ENCODE results near the gene TPSD1. TPM values are rescaled to one million over a fixed set of nuclear protein-coding genes. Genes with fewer than 3 reads are reported as not detected.

TPSD1 gene
- total and polyA plus RNA-seq, 9 of the 15 experiments (the other 6 are each of a cell fraction or from before 2014, with no cell fraction given) = not detected

DNA sequence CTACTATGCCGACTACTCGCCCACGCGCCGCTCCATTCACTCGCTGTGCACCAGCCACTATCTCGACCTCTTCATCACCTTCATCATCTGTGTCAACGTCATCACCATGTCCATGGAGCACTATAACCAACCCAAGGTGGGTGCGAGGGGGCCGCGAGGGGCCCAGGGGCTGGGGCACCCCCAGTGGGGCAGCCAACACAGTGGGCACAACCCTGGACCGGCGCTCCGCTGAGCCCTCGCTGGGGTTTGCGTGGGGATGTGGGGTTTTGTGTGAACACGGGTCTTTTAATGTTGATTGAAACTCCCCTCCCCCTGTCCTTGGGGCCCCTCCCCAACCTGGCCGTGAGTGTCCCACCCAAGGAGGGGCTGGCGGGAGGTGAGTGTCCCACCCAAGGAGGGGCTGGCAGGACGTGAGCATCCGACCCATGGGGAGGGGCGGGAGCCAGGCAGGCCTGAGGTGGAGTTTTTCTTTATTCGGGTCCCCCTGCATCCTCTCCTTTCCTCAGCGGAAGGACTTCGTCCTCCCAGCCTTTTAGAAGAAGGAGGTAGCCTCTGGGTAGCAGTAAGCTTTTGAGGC, 42.0 kb upstream of the TPSD1 start:
- H3K79me2 ChIP-seq (ENCODE audit: control insufficient read depth, insufficient read depth, low read length) = no peaks in the 10 kb centered on the region
- in situ Hi-C loops (cut with MboI) (no loop called here), intact Hi-C loops (cut with micrococcal nuclease) (no loop called here)
- WGBS (ENCODE audit: insufficient coverage, low coverage, missing lambda C conversion rate) = 2% methylated on average over 15 of the region's 25 CpGs
- FAIRE-seq = no peak
- H3K4me2 ChIP-seq (ENCODE audit: insufficient read depth, low read length) = no peak overlapping the region
- peaks cover 33 to 88% of the 10 kb centered on the region in 2 experiments; a peak in 4 of 5 replicates for H3K27me3 ChIP-seq (ENCODE audit: control insufficient read depth in 2 of 2, insufficient read depth in 2 of 2, low read length in 2 of 2)
- H3K9me3 ChIP-seq (replicated peaks; ENCODE audit: control insufficient read depth, insufficient read depth, low read depth, low read length) = no peaks in the 10 kb centered on the region
- ChIA-PET CTCF (ENCODE audit: low intra/inter-chr PET ratio) (no interaction called here), POLR2A (no interaction called here)
- peaks cover 0 to 64% of the 10 kb centered on the region in 2 experiments; a peak in 2 of 5 replicates for H3K4me1 ChIP-seq (replicated peaks in 1 of 2; ENCODE audit: control insufficient read depth in 2 of 2, insufficient read depth in 2 of 2, low read length in 2 of 2)
- H4K20me1 ChIP-seq (replicated peaks; ENCODE audit: control insufficient read depth, insufficient read depth, low read length) = peaks cover 7% of the 10 kb centered on the region
- no peak overlapping the region for H3K9ac ChIP-seq (ENCODE audit: insufficient read depth in 1 of 2, low read depth in 2 of 2, low read length in 2 of 2)
- H2AFZ ChIP-seq (ENCODE audit: low read depth, low read length) = no peak overlapping the region
- no TSS peak for BruUV-seq (replicated peaks)
- ATAC-seq = no peak
- no peak overlapping the region for H3K27ac ChIP-seq (ENCODE audit: extremely low read depth, low read depth, low read length)
- no peaks in the 10 kb centered on the region for H3K36me3 ChIP-seq (ENCODE audit: control insufficient read depth, insufficient read depth, low read length)
- H3K4me3 ChIP-seq = no peak overlapping the region
- no peak for DNase-seq (ENCODE audit: extremely low read depth in 1 of 4, low spot score in 3 of 4)
- no peaks in the 10 kb centered on the region for H3K9me1 ChIP-seq (ENCODE audit: control insufficient read depth, insufficient read depth, low read length)
- TF ChIP-seq EGR1 (conservative IDR thresholded peaks at IDR 0.05) = peak; percentile 55
- TF ChIP-seq SP1 (CRISPR knock-in tag; IDR thresholded peaks at IDR 0.05) = no peak

- FAIRE-seq (no peak), ATAC-seq (no peak), DNase-seq (ENCODE audit: extremely low read depth in 1 of 4, low spot score in 3 of 4) (no peak)
- Histone ChIP-seq H3K4me3 (no peak overlapping the region), H3K79me2 (ENCODE audit: control insufficient read depth, insufficient read depth, low read length) (no peaks in the 10 kb centered on the region), H3K9me1 (ENCODE audit: control insufficient read depth, insufficient read depth, low read length) (no peaks in the 10 kb centered on the region), H3K27me3 (ENCODE audit: control insufficient read depth in 2 of 2, insufficient read depth in 2 of 2, low read length in 2 of 2) (peaks cover 35 to 88% of the 10 kb centered on the region in 2 experiments; a peak in 4 of 5 replicates), H3K27ac (ENCODE audit: extremely low read depth, low read depth, low read length) (no peak overlapping the region), H3K4me1 (replicated peaks in 1 of 2; ENCODE audit: control insufficient read depth in 2 of 2, insufficient read depth in 2 of 2, low read length in 2 of 2) (peaks cover 0 to 66% of the 10 kb centered on the region in 2 experiments; a peak in 2 of 5 replicates), H2AFZ (ENCODE audit: low read depth, low read length) (no peak overlapping the region), H4K20me1 (replicated peaks; ENCODE audit: control insufficient read depth, insufficient read depth, low read length) (peaks cover 7% of the 10 kb centered on the region), H3K36me3 (ENCODE audit: control insufficient read depth, insufficient read depth, low read length) (no peaks in the 10 kb centered on the region), H3K9me3 (replicated peaks; ENCODE audit: control insufficient read depth, insufficient read depth, low read depth, low read length) (no peaks in the 10 kb centered on the region), H3K4me2 (ENCODE audit: insufficient read depth, low read length) (no peak overlapping the region), H3K9ac (ENCODE audit: insufficient read depth in 1 of 2, low read depth in 2 of 2, low read length in 2 of 2) (no peak overlapping the region)
- WGBS (ENCODE audit: insufficient coverage, low coverage, missing lambda C conversion rate) = 8% methylated on average over 16 of the region's 16 CpGs
- TF ChIP-seq MTA3 (IDR thresholded peaks at IDR 0.05; ENCODE audit: borderline replicate concordance) = no peak
- no peak for TF ChIP-seq ZNF707 (CRISPR knock-in tag; conservative IDR thresholded peaks at IDR 0.05)
- no peak for TF ChIP-seq HIVEP1 (CRISPR knock-in tag; IDR thresholded peaks at IDR 0.05)
- no peak for TF ChIP-seq FUS (optimal IDR thresholded peaks at IDR 0.05; ENCODE audit: low read depth, low read length)
- no peak for TF ChIP-seq POLR2AphosphoS5 (IDR thresholded peaks at IDR 0.05; ENCODE audit: control insufficient read depth, insufficient read depth, low read depth, low read length)
- TF ChIP-seq SMARCC2 (IDR thresholded peaks at IDR 0.05; ENCODE audit: low read depth) = no peak
- no peak for TF ChIP-seq ZBTB43 (CRISPR knock-in tag; IDR thresholded peaks at IDR 0.05)
- TF ChIP-seq FIP1L1 (IDR thresholded peaks at IDR 0.05; ENCODE audit: low read depth, low read length, poor library complexity, severe bottlenecking) = no peak
- no peak for TF ChIP-seq EZH2 (IDR thresholded peaks at IDR 0.05; ENCODE audit: borderline replicate concordance, low read depth, low read length)
- TF ChIP-seq HNRNPH1 (optimal IDR thresholded peaks at IDR 0.05; ENCODE audit: low read depth, low read length) = no peak
- no peak for TF ChIP-seq PHF8 (IDR thresholded peaks at IDR 0.05; ENCODE audit: borderline replicate concordance, low read length)
- TF ChIP-seq, protein P1, sequence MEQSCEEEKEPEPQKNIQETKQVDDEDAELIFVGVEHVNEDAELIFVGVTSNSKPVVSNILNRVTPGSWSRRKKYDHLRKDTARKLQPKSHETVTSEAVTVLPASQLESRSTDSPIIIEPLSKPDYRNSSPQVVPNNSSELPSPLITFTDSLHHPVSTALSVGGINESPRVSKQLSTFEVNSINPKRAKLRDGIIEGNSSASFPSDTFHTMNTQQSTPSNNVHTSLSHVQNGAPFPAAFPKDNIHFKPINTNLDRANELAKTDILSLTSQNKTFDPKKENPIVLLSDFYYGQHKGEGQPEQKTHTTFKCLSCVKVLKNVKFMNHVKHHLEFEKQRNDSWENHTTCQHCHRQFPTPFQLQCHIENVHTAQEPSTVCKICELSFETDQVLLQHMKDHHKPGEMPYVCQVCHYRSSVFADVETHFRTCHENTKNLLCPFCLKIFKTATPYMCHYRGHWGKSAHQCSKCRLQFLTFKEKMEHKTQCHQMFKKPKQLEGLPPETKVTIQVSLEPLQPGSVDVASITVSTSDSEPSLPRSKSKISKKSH (CRISPR knock-in tag; IDR thresholded peaks at IDR 0.05) = no peak
- in situ Hi-C loops (cut with MboI) = no loop called here
- no TSS peak for BruUV-seq (replicated peaks)
- intact Hi-C loops (cut with micrococcal nuclease) = no loop called here
- CTCF ChIA-PET (ENCODE audit: low intra/inter-chr PET ratio) = no interaction called here
- POLR2A ChIA-PET = interaction anchor here (0.6 to 0.9 kb wide), 2 partner anchors 10 to 33 kb away, joined by 3 read pairs; no protein-coding TSS in a partner anchor
These were observed 41.1 kb upstream of the TPSD1 start for GRCh38 chr16:1214719-1215118.
